Psoas muscle (tissue), 8 donors: ENCODE measurements around the gene EPHB1. TPM values are rescaled to one million over a fixed set of nuclear protein-coding genes. Genes with fewer than 3 reads are reported as not detected.
A peak's percentile ranks its signal among the peaks of the same experiment; 100 is the strongest.

Experiments used
- ATAC-seq, 4 donors: fragments of 200-7000 bp; cut with Tn5 transposase; one replicate each; pipeline ENCODE4 v1.9.1; 2020; ENCODE audit warnings: moderate library complexity in 3 of 4, mild to moderate bottlenecking in 2 of 4
- DNase-seq, 2 donors: peaks; one replicate each; pipeline ENCODE4 v3.0.0-alpha.2; 2020
- H3K27ac ChIP-seq: fragments of 200-600 bp; one replicate; pipeline ENCODE4 v1.8.0; 2022
- H3K27me3 ChIP-seq, 3 donors: fragments of 200-600 bp in 1 of 3; one replicate each; pipeline versions ENCODE4 v1.6.1 to v1.8.0; 2013 to 2022; ENCODE audit warnings: low read length in 2 of 3, mild to moderate bottlenecking in 2 of 3, moderate library complexity in 1 of 3; ENCODE audit not compliant: insufficient read depth in 3 of 3
- H3K36me3 ChIP-seq, 2 donors: fragments of 200-600 bp in 1 of 2; one replicate each; pipeline versions ENCODE4 v1.6.1 to v1.8.0; 2013 to 2022; ENCODE audit warnings: low read depth in 1 of 2, mild to moderate bottlenecking in 1 of 2, moderate library complexity in 1 of 2; ENCODE audit not compliant: insufficient read depth in 1 of 2
- H3K4me1 ChIP-seq: fragments of 200-600 bp; one replicate; pipeline ENCODE4 v1.8.0; 2022
- H3K4me3 ChIP-seq: fragments of 200-600 bp; one replicate; pipeline ENCODE4 v1.8.0; 2022; ENCODE audit warnings: mild to moderate bottlenecking
- H3K9me3 ChIP-seq: fragments of 200-600 bp; one replicate; pipeline ENCODE4 v1.8.0; 2022
- WGBS, 3 donors: extraction: QIAGEN DNeasy Blood & Tissue Kit; methylation state at CpG; one replicate each; pipeline versions ENCODE4 v1.1.6 to v1.1.7; 2013; 5-methylcytosine and 5-hydroxymethylcytosine counted together
- intact Hi-C, 2 donors: fragments of 100-400 bp; cut with DNase I; formaldehyde crosslinking; loops; one replicate each; pipeline versions ENCODE4 v1.11.0 to v1.14.2; 2022
- polyA plus RNA-seq, 3 donors: library from polyadenylated mRNA; stranded (reverse); fragments of 200-250 nt; gene quantifications; one replicate each; pipeline ENCODE4 v1.2.3, GENCODE V29; 2013
- total RNA-seq, 4 donors: library from RNA; stranded (reverse); fragmentation: NEBNext Ultra II Directional in 2 of 4; extraction: Animal tissue kit (Norgen Biotek cat#: 25700) in 2 of 4; gene quantifications; one replicate each; pipeline versions ENCODE4 v1.2.1 to v1.2.4, GENCODE V29; 2021 to 2023
- TF ChIP-seq, protein P1 (sequence below): fragments of 200-600 bp; IDR thresholded peaks from one replicate; pipeline ENCODE4 v1.8.0; 2022; ENCODE audit warnings: antibody characterized with exemption
- donor health status: healthy with polysubstance abuse.
- donor health status: DM: no; HTN: no; CAD: no; lungs with moderate emphysema.
- donor health status: Bipolar disorder and iron deficiency.
- donor health status: healthy.
- donor health status: DM: yes; HTN: yes; CAD: no.
- donor health status: DM: no; HTN: no; CAD: no.
- donor health status: DM: no; HTN: no; CAD: no.
- donor health status: DM: yes; HTN: yes; CAD: no.

The EPHB1 gene
- total and polyA plus RNA-seq, 7 donors, result 0.85 to 6.3 (median 2.0) TPM

DNA sequence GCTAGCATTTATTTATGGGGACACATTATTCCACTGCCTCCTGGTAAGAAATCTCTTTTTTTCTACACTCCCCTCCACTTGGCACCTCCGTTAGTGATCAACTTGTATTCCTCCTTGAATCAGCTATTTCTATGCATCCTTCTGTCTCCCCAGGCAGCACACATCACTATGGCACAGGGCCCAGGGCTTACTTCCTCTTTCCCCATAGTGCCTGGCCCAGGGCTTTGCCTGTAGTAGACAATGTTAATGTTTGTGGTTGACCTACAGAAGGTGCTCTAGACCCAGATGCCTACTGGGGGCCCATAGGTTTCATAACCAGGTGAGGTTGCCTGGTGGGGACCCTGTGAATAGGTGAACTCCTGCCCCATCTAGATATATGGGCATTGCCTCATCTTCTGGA, 44.9 kb downstream of the EPHB1 start:
- no peak for ATAC-seq
- Histone ChIP-seq H3K9me3 (no peaks in the 10 kb centered on the region), H3K27ac (no peak overlapping the region), H3K4me1 (peaks cover 7% of the 10 kb centered on the region), H3K36me3 (no peaks in the 10 kb centered on the region), H3K27me3 (no peaks in the 10 kb centered on the region), H3K4me3 (no peak overlapping the region)
- no peak for DNase-seq
- intact Hi-C loops, result no loop called here
- TF ChIP-seq, protein P1, sequence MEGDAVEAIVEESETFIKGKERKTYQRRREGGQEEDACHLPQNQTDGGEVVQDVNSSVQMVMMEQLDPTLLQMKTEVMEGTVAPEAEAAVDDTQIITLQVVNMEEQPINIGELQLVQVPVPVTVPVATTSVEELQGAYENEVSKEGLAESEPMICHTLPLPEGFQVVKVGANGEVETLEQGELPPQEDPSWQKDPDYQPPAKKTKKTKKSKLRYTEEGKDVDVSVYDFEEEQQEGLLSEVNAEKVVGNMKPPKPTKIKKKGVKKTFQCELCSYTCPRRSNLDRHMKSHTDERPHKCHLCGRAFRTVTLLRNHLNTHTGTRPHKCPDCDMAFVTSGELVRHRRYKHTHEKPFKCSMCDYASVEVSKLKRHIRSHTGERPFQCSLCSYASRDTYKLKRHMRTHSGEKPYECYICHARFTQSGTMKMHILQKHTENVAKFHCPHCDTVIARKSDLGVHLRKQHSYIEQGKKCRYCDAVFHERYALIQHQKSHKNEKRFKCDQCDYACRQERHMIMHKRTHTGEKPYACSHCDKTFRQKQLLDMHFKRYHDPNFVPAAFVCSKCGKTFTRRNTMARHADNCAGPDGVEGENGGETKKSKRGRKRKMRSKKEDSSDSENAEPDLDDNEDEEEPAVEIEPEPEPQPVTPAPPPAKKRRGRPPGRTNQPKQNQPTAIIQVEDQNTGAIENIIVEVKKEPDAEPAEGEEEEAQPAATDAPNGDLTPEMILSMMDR, result no peak
- WGBS, 3 donors, result 81 to 87% (median 82%) methylated on average over 1 of the region's 1 CpG

GRCh38 chr3:134840459-134840858, 45.4 kb downstream of the EPHB1 start:
- ATAC-seq (peak in 1 of 4 donors; percentile 50), DNase-seq (no peak)
- WGBS, 3 donors, result 37 to 56% (median 37%) methylated on average over 2 of the region's 2 CpGs
- Histone ChIP-seq H3K4me1 (peaks cover 7% of the 10 kb centered on the region), H3K9me3 (no peaks in the 10 kb centered on the region), H3K27ac (no peak overlapping the region), H3K4me3 (no peak overlapping the region), H3K27me3 (no peaks in the 10 kb centered on the region), H3K36me3 (no peaks in the 10 kb centered on the region)
- TF ChIP-seq, protein P1, result no peak
- intact Hi-C loops, result no loop called here

DNA sequence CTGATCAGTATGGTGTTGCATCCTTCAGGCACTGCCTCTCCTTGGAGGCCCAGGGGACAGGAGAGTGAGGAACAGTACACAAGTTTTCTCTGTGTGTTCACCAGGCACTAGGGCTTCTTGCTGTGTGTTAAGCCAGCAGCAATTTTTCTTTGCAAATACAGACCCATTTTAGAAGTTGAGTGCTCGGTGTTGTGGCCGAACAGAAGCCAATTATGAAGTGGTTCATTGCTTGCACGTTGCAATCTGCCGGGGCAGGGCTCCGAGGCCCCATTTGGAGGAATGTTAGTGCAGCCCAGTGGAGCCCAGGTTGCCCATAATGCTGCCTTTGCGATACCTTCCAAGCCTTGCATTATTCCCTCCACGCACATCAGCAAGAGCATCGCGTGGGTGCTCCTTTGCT, 51.0 kb downstream of the EPHB1 start:
- Histone ChIP-seq H3K27me3 (no peaks in the 10 kb centered on the region), H3K4me1 (peaks cover 6% of the 10 kb centered on the region), H3K27ac (no peak overlapping the region), H3K9me3 (no peaks in the 10 kb centered on the region), H3K4me3 (no peak overlapping the region), H3K36me3 (no peaks in the 10 kb centered on the region)
- ATAC-seq (no peak), DNase-seq (no peak)
- intact Hi-C loops, result no loop called here
- 79 to 81% (median 81%) methylated on average over 9 of the region's 9 CpGs for WGBS, 3 donors
- TF ChIP-seq, protein P1, result no peak

DNA sequence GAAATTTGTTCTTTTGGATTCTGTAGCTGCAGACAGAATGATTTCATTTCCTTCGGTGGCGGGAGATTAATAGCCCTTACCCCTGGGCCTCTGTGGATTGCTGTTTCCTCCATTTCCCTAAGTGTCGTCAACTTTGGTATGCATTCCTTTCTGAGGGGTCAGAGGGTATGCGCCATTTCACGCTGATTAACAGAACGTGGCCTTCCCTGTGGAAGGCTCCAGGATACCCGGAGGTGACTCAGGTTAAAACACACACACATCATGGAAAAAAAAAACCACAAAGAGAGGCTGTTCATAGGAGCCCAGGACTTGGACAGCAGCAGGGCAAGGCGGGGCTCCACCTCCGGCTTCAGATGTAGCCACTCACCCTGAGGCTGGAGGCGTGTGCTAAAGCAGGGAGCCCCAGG, 51.9 kb downstream of the EPHB1 start:
- no peaks in the 10 kb centered on the region for H3K27me3 ChIP-seq
- no peak for DNase-seq
- TF ChIP-seq, protein P1, result no peak
- 48 to 56% (median 54%) methylated on average over 10 of the region's 10 CpGs for WGBS, 3 donors
- peak in 3 of 4 donors; percentile 48 to 50 (median 49) for ATAC-seq
- intact Hi-C loops, result no loop called here
- H3K9me3 ChIP-seq, result no peaks in the 10 kb centered on the region
- H3K27ac ChIP-seq, result no peak overlapping the region
- no peak overlapping the region for H3K4me3 ChIP-seq
- H3K36me3 ChIP-seq, result no peaks in the 10 kb centered on the region
- peaks cover 7% of the 10 kb centered on the region for H3K4me1 ChIP-seq

DNA sequence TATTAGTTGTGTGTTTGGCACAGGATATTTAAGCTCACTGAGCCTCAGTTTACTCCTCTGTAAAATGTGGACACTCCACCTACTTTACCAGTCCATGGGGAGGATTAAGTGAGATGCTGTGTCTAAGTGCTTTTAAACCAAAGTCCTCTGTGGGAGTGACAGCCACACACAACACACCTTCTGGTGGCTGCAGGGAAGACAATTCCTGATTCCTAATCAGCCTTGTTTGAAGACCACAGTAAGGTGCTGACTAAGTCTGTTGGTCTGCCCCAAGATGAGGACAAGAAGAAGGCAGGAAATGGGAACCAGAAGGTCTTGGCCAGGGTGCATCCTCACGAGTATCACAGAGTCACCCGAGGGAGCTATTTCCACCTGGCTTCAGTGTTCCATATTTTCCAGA, 52.3 kb downstream of the EPHB1 start:
- 37 to 45% (median 44%) methylated on average over 2 of the region's 2 CpGs for WGBS, 3 donors
- Histone ChIP-seq H3K36me3 (no peaks in the 10 kb centered on the region), H3K27ac (no peak overlapping the region), H3K4me3 (no peak overlapping the region), H3K4me1 (peaks cover 7% of the 10 kb centered on the region), H3K27me3 (no peaks in the 10 kb centered on the region), H3K9me3 (no peaks in the 10 kb centered on the region)
- intact Hi-C loops, result no loop called here
- TF ChIP-seq, protein P1, result no peak
- ATAC-seq (no peak), DNase-seq (no peak)
